PFSK-1 (cell line): ENCODE results near the gene TMEM132D.

Source experiments
- FOXP2 ChIP-seq: optimal IDR thresholded peaks from 2 replicates; pipeline ENCODE3; 2011; ENCODE audit warnings: borderline replicate concordance, control low read depth, inconsistent platforms; ENCODE audit not compliant: insufficient read depth; ENCODE audit errors: extremely low read length, extremely low read depth
- POLR2AphosphoS5 ChIP-seq: IDR thresholded peaks from 2 replicates; pipeline ENCODE4 v1.6.1; 2012; ENCODE audit warnings: low read depth, mild to moderate bottlenecking, control low read depth, low read length, moderate library complexity
- REST ChIP-seq, 2 experiments: IDR thresholded peaks; 2 replicates each; pipeline versions ENCODE4 v1.6.1 to v1.8.0; 2011 to 2012; ENCODE audit warnings: low read depth in 2 of 2, low read length in 2 of 2, control low read depth in 1 of 2, inconsistent platforms in 1 of 2, mild to moderate bottlenecking in 1 of 2, moderate library complexity in 1 of 2; ENCODE audit not compliant: insufficient read depth in 1 of 2
- SIN3A ChIP-seq: IDR thresholded peaks from 2 replicates; pipeline ENCODE4 v1.6.1; 2012; ENCODE audit warnings: mild to moderate bottlenecking, low read length, moderate library complexity, borderline replicate concordance; ENCODE audit not compliant: insufficient read depth
- TAF1 ChIP-seq: IDR thresholded peaks from 2 replicates; pipeline ENCODE4 v1.6.1; 2012; ENCODE audit warnings: low read length, control low read depth, borderline replicate concordance; ENCODE audit not compliant: insufficient read depth

GRCh38 chr12:129195081-129195480, 708.7 kb downstream of the TMEM132D start:
- TF ChIP-seq SIN3A: no peak
- TF ChIP-seq TAF1: no peak
- no peak for TF ChIP-seq POLR2AphosphoS5
- TF ChIP-seq REST (IDR thresholded peaks at IDR 0.05; ENCODE audit: insufficient read depth in 1 of 2, low read depth in 2 of 2, low read length in 2 of 2): no peak
- no peak for TF ChIP-seq FOXP2
